Vagina (tissue), 2 donors: ENCODE results near the gene PPFIA2. TPM values are rescaled to one million over a fixed set of nuclear protein-coding genes. Genes with fewer than 3 reads are reported as not detected.

ENCODE experiments used
- DNase-seq, 2 donors: peaks; one replicate each; pipeline ENCODE4 v3.0.0-alpha.2; 2017; ENCODE audit errors: extremely low spot score in 2 of 2
- H3K27ac ChIP-seq: fragments of 200-600 bp; sonication (generic); one replicate; pipeline ENCODE4 v1.5.1; 2019
- H3K27me3 ChIP-seq: fragments of 200-600 bp; sonication (generic); one replicate; pipeline ENCODE4 v1.5.1; 2019
- H3K36me3 ChIP-seq, 2 donors: fragments of 200-600 bp; sonication (generic); one replicate each; pipeline ENCODE4 v1.5.1; 2017 to 2019
- H3K4me1 ChIP-seq: fragments of 200-600 bp; sonication (generic); one replicate; pipeline ENCODE4 v1.5.1; 2019
- H3K4me3 ChIP-seq, 2 donors: fragments of 200-600 bp; sonication (generic); 1 replicate in 1 of 2; 2 replicates in 1 of 2; pipeline ENCODE4 v1.5.1; 2016 to 2019
- H3K9me3 ChIP-seq: fragments of 200-600 bp; sonication (generic); one replicate; pipeline ENCODE4 v1.5.1; 2019
- POLR2A ChIP-seq, 2 donors: fragments of 450-650 bp; IDR thresholded peaks; one replicate each; pipeline ENCODE4 v1.6.1; 2017; ENCODE audit warnings: antibody characterized with exemption in 2 of 2, mild to moderate bottlenecking in 2 of 2, moderate library complexity in 2 of 2
- POLR2AphosphoS5 ChIP-seq, 2 donors: sonication (generic); formaldehyde crosslinking; IDR thresholded peaks; one replicate each; pipeline ENCODE4 v1.9.0; 2017; ENCODE audit warnings: antibody characterized with exemption in 2 of 2, mild to moderate bottlenecking in 2 of 2, low read depth in 1 of 2; ENCODE audit not compliant: insufficient read depth in 1 of 2
- intact Hi-C: fragments of 100-400 bp; cut with DNase I; formaldehyde crosslinking; loops from one replicate; pipeline ENCODE4 v1.15.1; 2023
- total RNA-seq: library from RNA; depleted of rRNA; stranded (reverse); fragments of >200 nt; gene quantifications from one replicate; pipeline ENCODE4 v1.2.3, GENCODE V29; 2016
- TF ChIP-seq, protein P1 (sequence below), 3 experiments: fragments of 450-650 bp in 2 of 3; fragments of 200-600 bp in 1 of 3; sonication (generic) in 1 of 3; IDR thresholded peaks; one replicate each; pipeline ENCODE4 v1.5.1; 2017 to 2019; ENCODE audit warnings: antibody characterized with exemption in 3 of 3, mild to moderate bottlenecking in 2 of 3, moderate library complexity in 2 of 3

The PPFIA2 gene
- total RNA-seq, 1 donor from 2014 or later = 5.2 TPM

DNA sequence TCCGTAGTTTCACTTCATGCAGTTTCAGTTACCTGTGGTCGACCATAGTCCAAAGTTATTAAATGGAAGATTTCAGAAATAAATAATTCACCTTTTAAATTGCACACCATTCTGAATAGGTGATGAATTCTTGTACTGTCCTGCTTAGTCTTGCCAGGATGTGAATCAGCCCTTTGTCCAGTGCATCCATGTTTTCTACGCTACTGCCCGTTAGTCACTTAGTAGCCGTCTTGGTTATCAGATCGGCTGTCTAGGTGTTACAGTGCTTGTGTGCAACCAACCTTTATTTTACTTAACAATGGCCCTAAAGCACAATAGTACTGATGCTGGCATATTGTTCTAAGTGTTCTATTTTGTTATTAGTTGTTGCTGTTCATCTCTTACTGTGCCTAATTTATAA lies 534.5 kb downstream of the PPFIA2 start:
- DNase-seq = no peak
- Histone ChIP-seq H3K4me1 (no peaks in the 10 kb centered on the region), H3K4me3 (no peak overlapping the region), H3K27me3 (no peaks in the 10 kb centered on the region), H3K36me3 (no peaks in the 10 kb centered on the region), H3K9me3 (no peaks in the 10 kb centered on the region), H3K27ac (no peak overlapping the region)
- no peak for TF ChIP-seq POLR2AphosphoS5 (IDR thresholded peaks at IDR 0.05; ENCODE audit: insufficient read depth in 1 of 2, low read depth in 1 of 2)
- TF ChIP-seq POLR2A (IDR thresholded peaks at IDR 0.05) = no peak
- TF ChIP-seq, protein P1, sequence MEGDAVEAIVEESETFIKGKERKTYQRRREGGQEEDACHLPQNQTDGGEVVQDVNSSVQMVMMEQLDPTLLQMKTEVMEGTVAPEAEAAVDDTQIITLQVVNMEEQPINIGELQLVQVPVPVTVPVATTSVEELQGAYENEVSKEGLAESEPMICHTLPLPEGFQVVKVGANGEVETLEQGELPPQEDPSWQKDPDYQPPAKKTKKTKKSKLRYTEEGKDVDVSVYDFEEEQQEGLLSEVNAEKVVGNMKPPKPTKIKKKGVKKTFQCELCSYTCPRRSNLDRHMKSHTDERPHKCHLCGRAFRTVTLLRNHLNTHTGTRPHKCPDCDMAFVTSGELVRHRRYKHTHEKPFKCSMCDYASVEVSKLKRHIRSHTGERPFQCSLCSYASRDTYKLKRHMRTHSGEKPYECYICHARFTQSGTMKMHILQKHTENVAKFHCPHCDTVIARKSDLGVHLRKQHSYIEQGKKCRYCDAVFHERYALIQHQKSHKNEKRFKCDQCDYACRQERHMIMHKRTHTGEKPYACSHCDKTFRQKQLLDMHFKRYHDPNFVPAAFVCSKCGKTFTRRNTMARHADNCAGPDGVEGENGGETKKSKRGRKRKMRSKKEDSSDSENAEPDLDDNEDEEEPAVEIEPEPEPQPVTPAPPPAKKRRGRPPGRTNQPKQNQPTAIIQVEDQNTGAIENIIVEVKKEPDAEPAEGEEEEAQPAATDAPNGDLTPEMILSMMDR (IDR thresholded peaks at IDR 0.05) = no peak
- intact Hi-C loops = no loop called here

DNA sequence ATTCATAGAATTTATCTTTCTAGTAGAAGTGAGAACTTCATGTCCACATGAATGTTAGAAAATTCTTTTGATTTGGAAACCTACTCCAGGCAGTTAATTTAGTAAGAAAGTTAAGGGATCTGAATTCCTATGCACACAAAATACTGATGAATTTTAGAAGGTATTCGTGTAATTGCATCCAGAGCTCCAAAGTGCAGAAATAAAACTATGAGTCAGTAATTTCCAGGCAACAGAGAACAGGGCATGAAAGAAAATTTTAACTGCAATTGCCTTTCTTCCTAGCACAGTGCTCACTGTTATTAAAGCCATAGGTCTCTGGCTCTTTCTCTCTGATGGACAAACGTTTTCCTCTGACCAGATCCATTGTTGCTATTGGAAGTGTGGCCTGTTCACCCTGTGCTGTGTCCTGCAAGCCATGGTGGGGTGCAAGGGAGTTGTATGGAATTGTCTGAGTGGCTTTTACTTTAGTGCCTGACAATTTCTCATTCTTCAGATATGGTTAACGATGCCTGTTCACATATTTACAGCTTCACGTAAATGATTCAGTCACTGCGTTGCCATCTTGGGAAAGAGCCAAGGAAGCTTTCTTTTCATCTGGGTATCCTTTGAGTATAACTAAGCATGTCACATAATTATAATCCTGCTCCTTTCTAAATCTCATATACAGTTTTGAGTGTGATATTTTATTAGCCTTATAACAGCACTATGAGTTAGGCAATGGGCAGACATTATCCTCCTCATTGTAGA lies 536.1 kb downstream of the PPFIA2 start:
- no peak for DNase-seq
- H3K4me1 ChIP-seq = no peaks in the 10 kb centered on the region
- TF ChIP-seq POLR2AphosphoS5 (IDR thresholded peaks at IDR 0.05; ENCODE audit: insufficient read depth in 1 of 2, low read depth in 1 of 2) (no peak), POLR2A (IDR thresholded peaks at IDR 0.05) (no peak)
- TF ChIP-seq, protein P1 (IDR thresholded peaks at IDR 0.05) = no peak
- H3K4me3 ChIP-seq = no peak overlapping the region
- no peaks in the 10 kb centered on the region for H3K36me3 ChIP-seq
- H3K27me3 ChIP-seq = no peaks in the 10 kb centered on the region
- H3K27ac ChIP-seq = peak overlapping the region; percentile 65
- no peaks in the 10 kb centered on the region for H3K9me3 ChIP-seq
- intact Hi-C loops = no loop called here

DNA sequence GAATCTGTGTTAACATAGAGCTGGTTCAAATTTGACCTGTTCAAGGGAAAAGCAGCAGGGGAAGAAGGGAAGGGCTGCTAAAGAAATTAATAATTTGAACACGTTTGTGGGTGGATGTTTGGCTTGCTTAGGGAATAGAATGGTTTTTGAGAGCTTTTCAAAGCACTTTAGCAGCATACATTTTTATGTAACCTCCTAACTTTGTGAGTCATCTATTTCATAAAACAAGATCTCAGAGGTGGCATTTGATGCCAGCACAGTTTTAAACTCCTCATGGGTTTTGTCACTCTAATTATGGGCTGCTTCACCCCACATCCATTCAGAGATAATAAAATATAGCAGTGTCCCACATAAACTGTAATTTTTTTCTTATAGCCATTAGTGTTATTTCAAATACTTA lies 537.5 kb downstream of the PPFIA2 start:
- H3K9me3 ChIP-seq = no peaks in the 10 kb centered on the region
- H3K4me1 ChIP-seq = no peaks in the 10 kb centered on the region
- DNase-seq = no peak
- no peaks in the 10 kb centered on the region for H3K27me3 ChIP-seq
- no peak overlapping the region for H3K27ac ChIP-seq
- TF ChIP-seq POLR2AphosphoS5 (IDR thresholded peaks at IDR 0.05; ENCODE audit: insufficient read depth in 1 of 2, low read depth in 1 of 2) (no peak), POLR2A (IDR thresholded peaks at IDR 0.05) (no peak)
- TF ChIP-seq, protein P1 (IDR thresholded peaks at IDR 0.05) = no peak
- intact Hi-C loops = no loop called here
- no peaks in the 10 kb centered on the region for H3K36me3 ChIP-seq
- no peak overlapping the region for H3K4me3 ChIP-seq

DNA sequence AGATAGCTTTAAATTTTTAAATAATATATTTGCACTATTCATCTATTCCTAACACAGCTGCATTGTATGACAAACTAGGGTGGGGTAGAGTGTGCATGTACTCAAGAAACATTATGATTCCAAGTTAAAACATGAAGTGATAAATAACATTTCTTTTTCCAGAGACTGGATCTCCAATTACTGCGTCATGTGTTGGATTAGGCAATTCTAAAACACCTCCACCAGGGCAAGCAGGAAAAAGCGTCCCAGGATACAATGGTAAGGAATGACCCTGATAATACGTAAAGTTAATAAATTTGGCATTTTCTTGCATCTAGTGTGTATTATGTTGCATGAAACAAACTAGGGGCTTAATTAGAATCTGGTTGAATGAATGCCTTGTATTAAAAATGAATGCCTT lies 542.4 kb downstream of the PPFIA2 start:
- H3K27me3 ChIP-seq = no peaks in the 10 kb centered on the region
- H3K9me3 ChIP-seq = no peaks in the 10 kb centered on the region
- intact Hi-C loops = no loop called here
- H3K36me3 ChIP-seq = no peaks in the 10 kb centered on the region
- no peak for DNase-seq
- H3K4me1 ChIP-seq = no peaks in the 10 kb centered on the region
- TF ChIP-seq POLR2A (IDR thresholded peaks at IDR 0.05) (no peak), POLR2AphosphoS5 (IDR thresholded peaks at IDR 0.05; ENCODE audit: insufficient read depth in 1 of 2, low read depth in 1 of 2) (no peak)
- TF ChIP-seq, protein P1 (IDR thresholded peaks at IDR 0.05) = no peak
- H3K4me3 ChIP-seq = no peak overlapping the region
- no peak overlapping the region for H3K27ac ChIP-seq

DNA sequence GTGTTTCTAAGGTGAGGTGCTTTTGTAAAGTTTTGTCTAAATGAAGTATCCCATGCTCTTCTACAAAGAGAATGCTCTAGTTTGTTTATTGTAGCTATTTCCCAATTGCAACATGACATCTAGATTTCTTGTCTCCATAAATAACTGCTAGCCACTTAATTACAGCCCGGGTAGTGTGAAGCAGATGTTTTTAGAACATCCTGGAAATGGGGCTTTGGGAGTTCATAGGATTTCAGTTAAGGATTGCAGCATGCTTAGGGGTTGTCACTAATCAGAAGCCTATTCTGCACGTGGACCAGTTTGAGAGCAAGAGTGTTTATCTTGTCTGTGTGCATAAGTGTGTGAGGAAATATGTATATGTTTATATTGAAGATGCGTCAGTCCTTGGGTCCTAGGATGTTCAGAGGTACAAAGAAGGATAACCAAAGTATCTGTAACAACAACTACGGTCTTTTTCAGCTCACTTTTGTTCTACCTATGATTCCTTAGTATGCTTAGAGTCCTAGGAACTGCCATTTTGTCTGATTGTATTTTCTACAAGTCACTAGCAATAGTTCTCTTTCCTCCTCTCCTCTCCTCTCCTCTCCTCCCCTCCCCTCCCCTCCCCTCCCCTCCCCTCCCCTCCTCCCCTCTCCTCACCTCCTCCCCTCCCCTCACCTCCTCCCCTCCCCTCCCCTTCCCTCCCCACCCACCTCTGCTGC lies 546.0 kb downstream of the PPFIA2 start:
- H3K9me3 ChIP-seq = no peaks in the 10 kb centered on the region
- DNase-seq = no peak
- H3K36me3 ChIP-seq = no peaks in the 10 kb centered on the region
- no peak overlapping the region for H3K4me3 ChIP-seq
- intact Hi-C loops = no loop called here
- H3K4me1 ChIP-seq = peaks cover 21% of the 10 kb centered on the region
- TF ChIP-seq POLR2AphosphoS5 (IDR thresholded peaks at IDR 0.05; ENCODE audit: insufficient read depth in 1 of 2, low read depth in 1 of 2) = no peak
- no peak for TF ChIP-seq POLR2A (IDR thresholded peaks at IDR 0.05)
- TF ChIP-seq, protein P1 (IDR thresholded peaks at IDR 0.05) = no peak
- peak overlapping the region; percentile 35 for H3K27ac ChIP-seq
- no peaks in the 10 kb centered on the region for H3K27me3 ChIP-seq
